Breast epithelium (tissue), 3 donors: Measurements from ENCODE around the gene COG3.

ENCODE experiments used
- POLR2AphosphoS5 ChIP-seq, 3 donors: sonication (generic); formaldehyde crosslinking; IDR thresholded peaks; one replicate each; pipeline ENCODE4 v1.6.1; 2017; ENCODE audit warnings: antibody characterized with exemption in 3 of 3
- TF ChIP-seq, protein P1 (sequence below), 3 donors: fragments of 450-650 bp; IDR thresholded peaks; one replicate each; pipeline ENCODE4 v1.5.1; 2016 to 2017; ENCODE audit warnings: antibody characterized with exemption in 3 of 3, mild to moderate bottlenecking in 3 of 3, moderate library complexity in 3 of 3

DNA sequence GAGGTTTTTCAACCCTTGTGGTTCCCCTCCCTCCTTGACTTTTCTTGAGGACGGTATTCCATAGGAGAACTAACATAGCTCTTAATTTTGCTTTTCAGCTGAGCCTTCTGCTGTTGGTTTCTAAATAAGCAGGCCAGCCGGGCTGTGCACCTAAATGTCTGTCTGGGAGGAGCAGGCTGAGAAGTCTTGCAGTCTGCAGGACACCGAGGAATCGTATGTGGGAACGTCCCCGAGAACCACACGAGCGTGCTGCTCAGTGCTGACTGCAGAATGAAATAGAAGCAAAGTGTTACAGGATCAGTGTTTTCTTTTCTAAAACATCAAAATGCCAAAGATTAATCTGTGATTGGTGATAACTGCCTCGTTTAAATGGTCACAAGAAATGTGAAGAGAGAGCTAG, 69.9 kb downstream of the COG3 start:
- TF ChIP-seq, protein P1, sequence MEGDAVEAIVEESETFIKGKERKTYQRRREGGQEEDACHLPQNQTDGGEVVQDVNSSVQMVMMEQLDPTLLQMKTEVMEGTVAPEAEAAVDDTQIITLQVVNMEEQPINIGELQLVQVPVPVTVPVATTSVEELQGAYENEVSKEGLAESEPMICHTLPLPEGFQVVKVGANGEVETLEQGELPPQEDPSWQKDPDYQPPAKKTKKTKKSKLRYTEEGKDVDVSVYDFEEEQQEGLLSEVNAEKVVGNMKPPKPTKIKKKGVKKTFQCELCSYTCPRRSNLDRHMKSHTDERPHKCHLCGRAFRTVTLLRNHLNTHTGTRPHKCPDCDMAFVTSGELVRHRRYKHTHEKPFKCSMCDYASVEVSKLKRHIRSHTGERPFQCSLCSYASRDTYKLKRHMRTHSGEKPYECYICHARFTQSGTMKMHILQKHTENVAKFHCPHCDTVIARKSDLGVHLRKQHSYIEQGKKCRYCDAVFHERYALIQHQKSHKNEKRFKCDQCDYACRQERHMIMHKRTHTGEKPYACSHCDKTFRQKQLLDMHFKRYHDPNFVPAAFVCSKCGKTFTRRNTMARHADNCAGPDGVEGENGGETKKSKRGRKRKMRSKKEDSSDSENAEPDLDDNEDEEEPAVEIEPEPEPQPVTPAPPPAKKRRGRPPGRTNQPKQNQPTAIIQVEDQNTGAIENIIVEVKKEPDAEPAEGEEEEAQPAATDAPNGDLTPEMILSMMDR (IDR thresholded peaks at IDR 0.05) = no peak
- TF ChIP-seq POLR2AphosphoS5 (IDR thresholded peaks at IDR 0.05) = no peak
